Measurements from ENCODE around the gene UBE2E3. TPM values are rescaled to one million over a fixed set of nuclear protein-coding genes. Genes with fewer than 3 reads are reported as not detected.
A peak's percentile ranks its signal among the peaks of the same experiment; 100 is the strongest.

Gene UBE2E3
- total and polyA plus RNA-seq, 2 of the 13 experiments (the other 11 are each of a cell fraction or from before 2014, with no cell fraction given): 45.7 to 92.6 TPM

DNA sequence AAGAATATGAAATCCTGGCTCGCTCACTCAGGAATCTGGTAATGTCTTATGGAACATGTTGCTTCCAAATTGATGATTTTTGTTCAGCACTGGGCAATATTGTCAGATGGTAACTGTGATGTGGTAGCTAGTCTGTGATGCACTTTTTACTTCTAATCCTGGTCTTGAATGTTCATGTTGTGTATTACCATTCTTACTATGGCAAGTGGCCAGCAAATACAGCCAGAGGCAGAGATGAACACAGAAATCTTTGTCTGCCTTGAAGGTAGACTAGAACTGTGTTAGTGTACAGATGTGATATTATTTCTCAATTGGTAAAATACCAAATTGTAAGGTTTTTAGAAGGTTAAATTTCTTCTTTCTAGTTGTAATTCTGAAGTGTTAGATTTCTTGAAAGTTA lies 83.3 kb downstream of the UBE2E3 start:
- in situ Hi-C loops (cut with HindIII; ENCODE audit: extremely low pct_ligation_motif_present, low pct_unique_long_range_greater_than_20kb) (no loop called here), intact Hi-C loops (cut with micrococcal nuclease; ENCODE audit: unreplicated experiment) (no loop called here)
- Histone ChIP-seq H3K4me3 (replicated peaks in 1 of 3; ENCODE audit: insufficient read depth in 1 of 3, low read depth in 2 of 3, low read length in 3 of 3) (no peak overlapping the region), H3K4me2 (ENCODE audit: low read depth, low read length) (no peak overlapping the region), H3K4me1 (ENCODE audit: insufficient read depth, low read length) (no peaks in the 10 kb centered on the region), H4K20me1 (ENCODE audit: insufficient read depth, low read length) (no peaks in the 10 kb centered on the region), H3K79me2 (ENCODE audit: insufficient read depth, low read length) (no peaks in the 10 kb centered on the region), H2AFZ (ENCODE audit: low read length) (no peak overlapping the region), H3K27ac (ENCODE audit: extremely low read length, insufficient read depth, low read length) (no peak overlapping the region), H3K9ac (ENCODE audit: insufficient read depth, low read depth, low read length) (no peak overlapping the region), H3K27me3 (ENCODE audit: control insufficient read depth in 1 of 2, insufficient read depth in 2 of 2, low read length in 2 of 2) (no peaks in the 10 kb centered on the region), H3K36me3 (replicated peaks in 1 of 2; ENCODE audit: control insufficient read depth in 1 of 2, insufficient read depth in 2 of 2, low read length in 2 of 2) (no peaks in the 10 kb centered on the region; a peak in 2 of 5 replicates), H3K9me3 (ENCODE audit: low read length) (no peaks in the 10 kb centered on the region)
- FAIRE-seq (no peak), DNase-seq (ENCODE audit: low spot score) (no peak), ATAC-seq (no peak)
- CTCF ChIA-PET (ENCODE audit: low intra/inter-chr PET ratio, low total read pairs): no interaction called here
- TF ChIP-seq ZFYVE20 (CRISPR knock-in tag; IDR thresholded peaks at IDR 0.05; ENCODE audit: borderline replicate concordance, low read depth) (no peak), ETV6 (CRISPR knock-in tag; conservative IDR thresholded peaks at IDR 0.05) (no peak), POLR2AphosphoS5 (IDR thresholded peaks at IDR 0.05; ENCODE audit: low read depth, low read length) (no peak)
- POLR2A ChIA-PET: no interaction called here
- BruUV-seq (replicated peaks): no TSS peak
- WGBS (ENCODE audit: low lambda C conversion rate): 81% methylated on average over 1 of the region's 1 CpG

DNA sequence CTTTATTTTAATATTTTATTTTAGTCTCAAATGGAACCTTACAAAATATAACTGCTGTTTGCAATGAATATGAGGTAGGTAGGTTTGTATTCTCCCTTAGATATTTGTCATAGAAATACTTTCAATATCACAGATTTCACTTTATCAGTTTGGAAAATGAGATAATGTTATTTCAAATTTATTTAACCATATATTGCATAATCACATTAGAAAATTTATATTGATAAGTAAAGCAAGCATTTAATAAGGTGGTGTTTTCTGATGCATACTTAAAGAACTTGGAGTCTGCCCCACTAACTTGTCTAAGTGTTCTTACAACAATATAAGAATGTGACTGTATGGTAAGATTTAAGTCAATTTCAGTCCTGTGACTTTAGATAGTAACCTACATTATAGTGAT lies 85.1 kb downstream of the UBE2E3 start:
- Histone ChIP-seq H3K27ac (ENCODE audit: extremely low read length, insufficient read depth, low read length) (no peak overlapping the region), H3K4me2 (ENCODE audit: low read depth, low read length) (no peak overlapping the region), H3K79me2 (ENCODE audit: insufficient read depth, low read length) (no peaks in the 10 kb centered on the region), H4K20me1 (ENCODE audit: insufficient read depth, low read length) (no peaks in the 10 kb centered on the region), H3K4me3 (replicated peaks in 1 of 3; ENCODE audit: insufficient read depth in 1 of 3, low read depth in 2 of 3, low read length in 3 of 3) (no peak overlapping the region), H3K9ac (ENCODE audit: insufficient read depth, low read depth, low read length) (no peak overlapping the region), H3K9me3 (ENCODE audit: low read length) (no peaks in the 10 kb centered on the region), H3K36me3 (replicated peaks in 1 of 2; ENCODE audit: control insufficient read depth in 1 of 2, insufficient read depth in 2 of 2, low read length in 2 of 2) (no peaks in the 10 kb centered on the region; a peak in 2 of 5 replicates), H3K4me1 (ENCODE audit: insufficient read depth, low read length) (no peaks in the 10 kb centered on the region), H2AFZ (ENCODE audit: low read length) (no peak overlapping the region), H3K27me3 (ENCODE audit: control insufficient read depth in 1 of 2, insufficient read depth in 2 of 2, low read length in 2 of 2) (no peaks in the 10 kb centered on the region)
- BruUV-seq (replicated peaks): no TSS peak
- intact Hi-C loops (cut with micrococcal nuclease; ENCODE audit: unreplicated experiment) (no loop called here), in situ Hi-C loops (cut with HindIII; ENCODE audit: extremely low pct_ligation_motif_present, low pct_unique_long_range_greater_than_20kb) (no loop called here)
- no peak for FAIRE-seq
- ATAC-seq: no peak
- ChIA-PET CTCF (ENCODE audit: low intra/inter-chr PET ratio, low total read pairs) (no interaction called here), POLR2A (no interaction called here)
- DNase-seq (ENCODE audit: low spot score): no peak
- TF ChIP-seq ZSCAN29 (CRISPR knock-in tag; conservative IDR thresholded peaks at IDR 0.05) (no peak), CEBPB (IDR thresholded peaks at IDR 0.05; ENCODE audit: borderline replicate concordance, low read depth, low read length) (peak; percentile 17; the same call in 1 of the 2 replicates), U2AF2 (IDR thresholded peaks at IDR 0.05; ENCODE audit: low read depth, low read length) (no peak), ZBTB37 (CRISPR knock-in tag; IDR thresholded peaks at IDR 0.05) (no peak), HOXA9 (CRISPR knock-in tag; IDR thresholded peaks at IDR 0.05; ENCODE audit: borderline replicate concordance) (no peak), ZNF30 (CRISPR knock-in tag; IDR thresholded peaks at IDR 0.05) (no peak), PRMT3 (CRISPR knock-in tag; IDR thresholded peaks at IDR 0.05; ENCODE audit: borderline replicate concordance, low read depth) (no peak), ZFP62 (CRISPR knock-in tag; IDR thresholded peaks at IDR 0.05) (no peak), AHR (CRISPR knock-in tag; IDR thresholded peaks at IDR 0.05) (no peak), ATF7 (IDR thresholded peaks at IDR 0.05) (peak; percentile 16; the same call in 1 of the 2 replicates), ATF7 (CRISPR knock-in tag; IDR thresholded peaks at IDR 0.05) (no peak), ZFAT (CRISPR knock-in tag; conservative IDR thresholded peaks at IDR 0.05) (no peak), ZSCAN20 (CRISPR knock-in tag; IDR thresholded peaks at IDR 0.05; ENCODE audit: borderline replicate concordance) (no peak), AGO1 (IDR thresholded peaks at IDR 0.05; ENCODE audit: low read depth, low read length, poor library complexity, severe bottlenecking) (no peak)
- TF ChIP-seq, protein P1, sequence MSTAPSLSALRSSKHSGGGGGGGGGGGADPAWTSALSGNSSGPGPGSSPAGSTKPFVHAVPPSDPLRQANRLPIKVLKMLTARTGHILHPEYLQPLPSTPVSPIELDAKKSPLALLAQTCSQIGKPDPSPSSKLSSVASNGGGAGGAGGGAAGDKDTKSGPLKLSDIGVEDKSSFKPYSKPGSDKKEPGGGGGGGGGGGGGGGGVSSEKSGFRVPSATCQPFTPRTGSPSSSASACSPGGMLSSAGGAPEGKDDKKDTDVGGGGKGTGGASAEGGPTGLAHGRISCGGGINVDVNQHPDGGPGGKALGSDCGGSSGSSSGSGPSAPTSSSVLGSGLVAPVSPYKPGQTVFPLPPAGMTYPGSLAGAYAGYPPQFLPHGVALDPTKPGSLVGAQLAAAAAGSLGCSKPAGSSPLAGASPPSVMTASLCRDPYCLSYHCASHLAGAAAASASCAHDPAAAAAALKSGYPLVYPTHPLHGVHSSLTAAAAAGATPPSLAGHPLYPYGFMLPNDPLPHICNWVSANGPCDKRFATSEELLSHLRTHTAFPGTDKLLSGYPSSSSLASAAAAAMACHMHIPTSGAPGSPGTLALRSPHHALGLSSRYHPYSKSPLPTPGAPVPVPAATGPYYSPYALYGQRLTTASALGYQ (CRISPR knock-in tag; IDR thresholded peaks at IDR 0.05): no peak
